Stimulated activated CD4-positive, alpha-beta T cell treated with anti-CD3 and anti-CD28 coated beads, Interleukin-1b, Interleukin-23, amount 100 ng/mL, for 1 hour (primary cell): ENCODE results near the gene WWOX.

Experiments used
- DNase-seq, 2 donors: peaks; one replicate each; pipeline ENCODE4 v3.0.0-alpha.2; 2020; ENCODE audit warnings: low read depth in 2 of 2

Gene WWOX

DNA sequence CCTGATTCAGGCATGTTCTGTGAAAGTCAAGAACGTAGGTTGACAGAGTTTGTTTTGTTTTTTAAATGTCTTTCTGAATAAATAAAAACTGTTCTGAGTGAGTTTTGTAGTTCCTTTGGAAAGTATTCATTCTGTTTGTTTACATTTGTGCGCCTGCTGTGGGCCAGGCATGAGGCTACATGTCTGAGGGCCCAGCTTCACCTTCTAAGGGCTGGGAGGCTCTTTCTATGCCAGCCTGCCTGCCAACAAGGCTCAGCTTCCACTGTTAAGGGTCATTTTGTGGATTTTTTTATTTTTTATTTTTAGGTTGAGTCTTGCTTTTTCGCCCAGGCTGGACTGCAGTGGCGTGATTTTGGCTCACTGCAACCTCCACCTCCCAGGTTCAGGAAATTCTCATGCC, 6.1 kb downstream of the WWOX start:
- DNase-seq: no peak

DNA sequence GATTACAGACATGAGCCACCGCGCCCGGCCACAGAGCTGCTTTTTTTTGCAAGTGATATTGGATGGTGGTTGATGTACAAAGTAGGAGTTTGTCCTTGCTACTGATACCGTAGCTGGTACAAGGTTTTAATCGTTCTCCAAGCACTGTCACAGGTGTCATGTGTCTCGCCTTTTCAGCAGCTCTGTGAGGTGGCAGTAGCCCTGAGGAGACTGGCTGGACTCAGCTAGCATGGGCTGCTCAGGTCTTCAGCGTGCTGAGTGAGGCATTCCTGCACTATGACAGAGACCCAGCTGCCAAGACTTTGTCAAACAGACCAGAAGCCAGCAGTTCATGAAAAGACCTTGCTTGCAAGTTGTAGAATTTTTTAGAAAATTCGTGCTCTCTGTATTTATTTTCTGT, 7.2 kb downstream of the WWOX start:
- DNase-seq: no peak

DNA sequence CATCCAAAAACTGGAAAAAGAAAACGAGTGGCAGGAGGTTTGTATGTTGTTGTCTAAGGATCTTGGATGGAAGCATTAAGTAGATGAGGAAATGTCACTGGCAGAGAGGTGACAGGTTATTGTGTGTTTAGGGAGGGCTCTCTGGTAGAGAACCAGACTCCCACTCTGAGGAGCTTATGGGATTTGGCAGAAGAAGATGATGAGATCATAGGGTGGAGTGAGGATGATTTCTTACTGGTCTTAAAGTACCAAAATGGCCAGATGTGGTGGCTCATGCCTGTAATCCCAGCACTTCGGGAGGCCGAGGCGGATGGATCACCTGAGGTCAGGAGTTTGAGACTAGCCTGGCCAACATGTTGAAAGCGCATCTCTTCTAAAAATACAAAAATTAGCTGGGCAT, 9.0 kb downstream of the WWOX start:
- DNase-seq: no peak

DNA sequence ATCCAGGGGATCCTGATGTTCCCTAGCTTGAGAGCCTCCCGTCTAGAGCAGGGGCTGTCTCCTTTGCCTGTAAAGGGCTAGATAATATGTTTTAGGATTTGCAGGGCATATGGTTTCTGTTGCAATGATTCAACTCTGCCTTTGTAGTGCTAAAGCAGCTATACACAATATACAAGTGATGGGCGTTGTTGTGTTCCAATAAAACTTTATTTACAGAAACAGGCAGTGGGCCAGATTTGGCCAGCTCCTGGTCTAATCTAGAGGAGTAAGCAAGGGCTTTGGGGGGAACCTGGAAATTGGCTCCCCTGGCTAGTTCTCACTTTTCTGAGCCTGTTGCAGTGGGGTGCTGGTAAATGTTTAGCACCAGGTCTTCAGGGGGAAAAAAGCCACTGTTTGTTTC, 13.8 kb downstream of the WWOX start:
- DNase-seq: no peak

DNA sequence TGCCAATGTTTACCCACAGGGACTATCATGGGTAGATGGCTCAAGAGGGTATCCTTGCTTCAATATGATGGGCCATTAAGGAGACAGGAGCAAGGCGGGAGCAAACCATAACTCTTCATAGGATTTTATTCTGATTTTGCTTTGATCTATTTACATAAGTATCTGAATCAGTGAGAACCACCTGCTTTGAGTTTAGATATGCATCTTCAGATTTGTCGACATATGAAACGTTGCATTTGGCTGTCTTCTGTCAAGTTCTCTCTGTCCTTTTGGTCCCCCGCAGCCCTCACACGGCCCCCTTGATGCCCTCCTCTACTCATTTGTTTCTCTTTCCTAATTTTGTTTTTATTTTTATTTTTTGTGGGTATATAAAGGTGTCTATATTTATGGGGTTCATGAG, 16.2 kb downstream of the WWOX start:
- DNase-seq: no peak

DNA sequence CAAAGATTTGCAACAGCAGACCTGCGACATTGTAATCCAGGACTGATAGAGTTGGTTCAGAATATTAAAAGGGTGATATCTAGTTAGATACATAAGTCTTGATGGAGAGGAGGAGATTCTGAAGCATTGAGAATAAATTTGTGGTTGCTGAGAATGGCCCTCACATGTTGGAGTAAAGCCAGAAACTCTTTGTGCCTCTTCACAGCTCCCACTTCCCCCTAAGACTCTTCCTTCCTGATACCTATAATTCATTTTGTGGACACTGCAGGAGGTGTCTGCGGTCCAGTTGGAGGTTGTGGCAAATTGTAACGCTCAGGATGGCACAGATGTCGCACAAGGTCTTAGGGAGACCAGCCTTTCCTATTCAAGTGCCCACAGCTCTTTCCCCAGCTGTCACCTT, 17.5 kb downstream of the WWOX start:
- DNase-seq: no peak

DNA sequence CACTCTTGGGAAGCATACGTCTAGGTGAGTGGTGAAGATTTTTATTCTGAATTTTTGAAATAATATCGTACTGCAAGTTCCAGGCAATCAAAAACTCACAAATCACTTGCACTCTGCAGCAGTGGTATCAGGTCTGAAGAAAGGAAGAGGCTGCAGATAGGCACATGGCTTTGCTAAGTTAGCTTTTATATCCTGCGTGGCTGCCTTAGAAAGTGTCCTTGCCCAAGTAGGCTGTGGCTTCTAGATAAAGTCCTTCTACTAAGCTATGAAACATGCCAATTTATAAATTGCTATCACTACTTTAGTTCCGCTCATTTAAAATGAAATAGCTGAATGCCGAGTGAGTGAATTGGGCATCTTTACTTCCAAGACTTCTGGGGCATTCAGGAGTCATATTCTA, 17.9 kb downstream of the WWOX start:
- DNase-seq: no peak

DNA sequence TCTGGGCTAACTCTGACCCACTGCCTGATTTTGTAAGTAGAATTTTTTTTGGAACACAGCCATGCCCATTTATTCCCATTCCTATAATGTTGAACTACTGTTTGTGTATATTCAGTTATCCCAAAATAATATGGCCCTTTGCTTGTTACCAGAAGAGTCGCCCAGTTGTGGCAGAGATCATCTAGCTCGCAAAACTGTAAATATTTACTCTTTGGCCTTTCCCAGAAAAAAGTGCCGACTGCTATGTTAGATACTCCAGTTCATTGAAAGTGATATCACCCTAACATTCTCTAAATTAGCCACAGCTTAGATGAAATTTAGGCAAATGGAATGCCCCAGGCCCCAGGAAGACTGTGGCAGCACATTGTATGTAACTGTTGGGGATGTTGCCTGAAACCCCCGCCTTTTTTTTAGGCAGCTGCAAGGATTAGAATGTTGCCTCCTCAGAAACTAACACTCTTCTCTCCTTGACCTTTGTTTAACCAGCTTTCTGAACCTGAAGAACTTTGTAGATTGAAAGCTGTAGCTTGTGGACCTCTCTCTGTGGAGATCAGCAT, 19.1 kb downstream of the WWOX start:
- DNase-seq: no peak

DNA sequence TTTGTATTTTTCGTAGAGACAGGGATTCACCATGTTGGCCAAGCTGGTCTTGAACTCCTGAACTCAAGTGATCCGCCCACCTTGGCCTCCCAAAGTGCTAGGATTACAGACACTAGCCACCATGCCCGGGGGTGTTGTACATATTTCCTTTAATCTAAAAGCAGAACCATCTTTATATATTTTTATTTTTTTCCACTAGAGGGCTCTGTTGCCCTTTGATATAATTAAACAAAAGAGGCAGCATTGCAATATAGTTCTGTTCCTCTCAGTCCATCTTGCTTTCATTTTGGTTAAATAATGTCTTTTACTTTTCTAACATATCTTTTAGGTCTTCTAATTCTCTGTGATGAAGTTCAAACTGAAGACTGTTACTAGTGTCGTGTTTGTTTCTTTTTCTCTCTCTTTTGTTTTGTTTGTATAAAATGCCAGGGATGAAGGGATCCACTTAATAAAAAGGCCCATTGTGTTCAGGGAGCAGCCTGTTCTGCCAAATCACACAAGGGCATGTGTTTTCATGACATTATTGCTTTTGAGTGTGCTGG, 23.4 kb downstream of the WWOX start:
- DNase-seq: no peak

DNA sequence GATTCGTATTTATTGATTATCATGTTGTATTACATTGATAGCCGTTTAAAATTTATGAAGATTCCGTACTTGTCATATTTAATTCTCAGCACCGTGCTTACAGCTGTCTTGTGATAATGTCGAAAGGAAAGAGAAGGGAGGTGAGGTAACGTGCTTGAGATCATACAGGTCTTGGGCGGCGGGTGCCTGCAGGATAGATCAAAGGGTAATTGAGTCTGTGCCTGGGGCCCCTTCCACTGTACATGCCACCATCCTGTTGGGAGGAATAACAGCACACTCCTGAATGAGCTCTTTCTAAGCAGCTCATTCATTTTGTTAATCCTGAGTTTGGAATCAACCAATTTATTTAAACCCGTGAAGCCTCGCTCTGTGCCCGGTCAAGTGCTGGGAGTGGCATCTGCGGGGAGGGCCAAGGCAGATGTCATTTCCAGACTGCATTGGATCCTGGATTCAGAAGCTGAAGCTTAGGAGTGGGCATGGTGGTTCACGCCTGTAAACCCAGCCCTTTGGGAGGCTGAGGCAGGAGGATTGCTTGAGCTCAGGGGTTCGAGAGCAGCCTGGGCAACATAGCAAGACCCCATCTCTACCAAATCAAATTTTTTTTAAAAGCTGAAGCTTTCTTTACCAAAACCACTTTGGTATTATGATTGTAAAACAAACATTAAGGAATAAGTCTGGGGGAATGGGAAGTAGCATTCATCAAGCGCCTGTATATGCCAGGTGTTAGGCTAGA, 25.8 kb downstream of the WWOX start:
- DNase-seq: no peak

DNA sequence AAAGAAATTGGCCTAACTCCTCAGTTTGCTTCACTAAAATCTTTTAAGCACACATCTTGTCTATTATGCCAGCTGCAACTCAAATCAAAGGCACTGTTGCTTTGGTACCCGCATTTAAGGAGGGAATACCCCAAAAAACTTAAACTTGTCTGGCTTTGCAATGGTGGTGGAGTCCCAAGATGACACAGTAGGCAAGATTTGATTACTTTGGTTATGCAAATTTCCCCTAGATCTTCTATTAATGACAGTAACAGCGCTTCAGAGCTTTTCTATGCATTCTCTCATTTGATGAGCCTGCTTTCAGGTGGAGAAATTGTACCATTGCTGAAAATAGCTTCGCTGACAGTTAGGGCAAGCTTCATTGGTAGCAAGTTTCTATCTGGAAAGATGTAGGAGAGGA, 27.2 kb downstream of the WWOX start:
- DNase-seq: no peak

DNA sequence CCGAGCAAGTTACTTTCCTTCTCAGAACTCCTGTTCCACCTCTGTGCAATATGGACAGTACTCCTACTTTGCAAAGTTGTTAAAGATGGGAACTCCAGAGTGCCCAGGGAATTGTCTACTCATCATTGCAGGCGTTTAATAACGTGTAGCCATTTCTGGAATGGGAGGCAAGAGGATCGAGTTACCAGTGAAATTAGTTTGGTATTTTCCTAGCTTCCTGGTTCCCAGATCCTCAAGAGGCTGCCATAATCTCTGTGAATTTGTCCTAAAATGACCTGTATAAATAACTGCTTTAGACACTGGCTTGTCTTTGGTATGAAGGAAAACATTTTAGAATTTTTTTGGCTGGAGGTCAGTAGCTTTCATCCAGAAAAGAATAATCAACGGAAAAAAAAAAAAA, 27.7 kb downstream of the WWOX start:
- no peak for DNase-seq

DNA sequence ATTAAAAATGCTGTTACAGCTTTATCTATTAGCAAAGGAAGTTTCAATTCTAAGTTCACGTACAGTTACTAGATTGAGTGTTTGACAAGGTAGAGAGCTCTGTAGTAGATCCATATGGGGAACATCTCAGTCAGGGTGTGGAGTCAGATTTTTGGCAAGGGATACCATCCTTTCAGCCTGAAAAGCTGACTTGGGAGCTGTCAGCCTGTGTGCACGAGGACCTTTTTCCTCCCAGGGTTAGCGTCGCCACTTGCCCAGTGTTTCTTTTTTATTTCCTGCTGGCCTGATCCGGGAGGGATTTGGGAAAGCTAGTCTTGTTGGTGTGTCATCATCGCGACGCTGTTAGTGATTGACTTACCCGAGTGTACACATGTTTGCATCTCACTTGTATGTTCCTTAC, 29.5 kb downstream of the WWOX start:
- no peak for DNase-seq

DNA sequence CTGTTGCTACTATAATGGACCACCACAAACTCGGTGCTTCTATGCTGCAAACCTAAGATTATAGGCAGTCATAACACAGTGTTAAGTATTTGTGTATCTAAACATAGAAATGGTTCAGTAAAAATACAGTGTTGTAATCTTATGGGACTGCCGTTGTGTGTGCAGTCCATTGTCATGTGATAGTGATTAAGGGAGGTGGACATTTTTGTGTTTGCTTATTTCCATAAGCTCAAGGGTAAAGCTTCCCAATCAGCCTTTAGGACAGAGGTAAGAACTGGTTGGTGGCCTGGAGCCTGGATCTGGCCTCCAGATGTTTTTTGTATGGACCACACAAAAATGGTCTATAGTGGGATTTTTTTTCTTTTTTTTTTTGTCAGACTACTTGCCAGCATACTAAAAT, 29.9 kb downstream of the WWOX start:
- DNase-seq: no peak

DNA sequence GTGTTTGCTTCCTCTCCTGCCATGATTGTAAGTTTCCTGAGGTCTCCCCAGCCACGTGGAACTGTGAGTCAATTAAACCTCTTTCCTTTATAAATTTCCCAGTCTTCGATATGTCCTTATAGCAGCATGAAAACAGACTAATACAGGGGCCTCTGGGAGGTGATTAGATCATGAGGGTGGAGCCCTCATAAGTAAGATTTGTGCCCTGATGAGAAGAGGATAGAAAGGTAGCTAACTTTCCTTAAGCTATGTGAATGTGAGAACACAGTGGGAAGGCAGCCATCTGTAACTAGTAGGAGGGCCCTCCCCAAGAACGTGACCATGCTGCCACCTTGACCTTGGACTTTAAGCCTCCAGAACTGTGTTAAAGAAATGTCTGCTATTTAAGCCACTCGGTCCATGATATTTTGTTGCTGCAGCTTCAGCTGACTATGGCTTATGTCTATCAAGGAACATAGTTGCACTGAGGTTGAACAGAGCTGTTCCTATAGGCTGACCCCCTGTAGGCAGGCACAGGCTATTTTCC, 30.7 kb downstream of the WWOX start:
- DNase-seq: no peak

DNA sequence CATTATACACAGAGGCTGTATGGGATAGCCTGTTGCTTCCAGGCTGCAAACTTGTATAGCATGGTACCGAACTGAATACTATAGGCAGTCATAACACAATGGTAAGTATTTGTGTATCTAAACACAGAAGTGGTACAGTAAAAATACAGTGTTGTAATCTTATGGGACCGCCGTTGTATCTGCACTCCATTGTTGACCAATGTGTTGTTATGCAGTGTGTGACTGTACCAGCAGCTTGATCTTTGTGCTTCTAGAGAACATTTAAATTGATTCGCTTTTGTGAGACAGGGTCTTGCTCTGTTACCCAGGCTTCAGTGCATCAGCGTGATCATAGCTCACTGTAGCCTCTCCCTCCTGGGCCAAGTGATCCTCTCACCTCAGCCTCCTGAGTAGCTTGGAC, 31.5 kb downstream of the WWOX start:
- no peak for DNase-seq

DNA sequence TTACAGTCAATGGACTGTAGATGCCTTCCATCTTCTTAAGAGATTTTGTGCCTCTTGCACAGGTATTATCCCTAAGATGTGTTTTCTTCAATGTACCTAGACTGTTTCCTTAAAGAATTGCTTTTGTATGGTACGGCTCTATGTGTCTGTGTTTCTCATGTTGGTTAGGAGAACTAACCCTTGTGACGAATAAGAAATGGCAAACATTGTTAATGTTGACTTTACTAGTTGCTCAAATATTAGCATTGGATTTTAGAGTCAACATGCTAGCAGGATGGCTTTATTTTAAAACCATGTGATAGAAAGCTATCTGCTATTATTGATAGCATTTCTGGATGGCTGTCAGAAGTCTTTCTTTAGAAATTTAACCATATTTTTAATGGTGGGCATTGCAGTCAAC, 34.5 kb downstream of the WWOX start:
- DNase-seq: no peak

DNA sequence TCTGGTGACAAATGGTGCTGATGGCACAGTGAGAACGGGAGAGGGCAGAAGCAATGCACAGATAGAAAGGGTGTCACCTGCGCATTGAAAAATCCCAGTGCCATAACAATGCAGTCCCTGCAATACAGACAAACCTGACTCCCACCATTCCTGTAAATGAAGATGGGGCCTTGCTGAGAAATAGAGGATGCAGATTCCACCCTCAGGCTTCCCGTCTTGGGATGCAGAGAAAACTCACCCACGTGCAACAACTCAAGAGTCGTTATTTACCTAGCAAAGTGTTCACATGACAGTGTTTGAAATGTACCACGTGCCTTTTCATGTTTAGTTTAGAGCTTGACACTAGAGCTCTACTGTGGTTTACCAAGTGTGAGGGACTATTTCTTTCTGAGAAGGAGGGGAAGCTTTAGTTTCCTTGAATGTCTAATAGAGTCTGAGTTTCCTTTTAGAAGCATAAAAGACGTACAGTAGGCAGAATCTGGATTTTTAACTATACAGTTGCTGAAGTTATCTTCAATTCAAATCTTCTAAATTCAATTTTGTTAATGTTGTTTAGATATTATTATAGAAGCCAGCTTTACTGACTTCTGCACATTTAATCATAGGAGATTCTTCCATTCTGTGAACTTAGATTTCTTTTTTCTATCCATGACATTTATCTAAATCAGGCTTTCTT, 35.6 kb downstream of the WWOX start:
- no peak for DNase-seq

DNA sequence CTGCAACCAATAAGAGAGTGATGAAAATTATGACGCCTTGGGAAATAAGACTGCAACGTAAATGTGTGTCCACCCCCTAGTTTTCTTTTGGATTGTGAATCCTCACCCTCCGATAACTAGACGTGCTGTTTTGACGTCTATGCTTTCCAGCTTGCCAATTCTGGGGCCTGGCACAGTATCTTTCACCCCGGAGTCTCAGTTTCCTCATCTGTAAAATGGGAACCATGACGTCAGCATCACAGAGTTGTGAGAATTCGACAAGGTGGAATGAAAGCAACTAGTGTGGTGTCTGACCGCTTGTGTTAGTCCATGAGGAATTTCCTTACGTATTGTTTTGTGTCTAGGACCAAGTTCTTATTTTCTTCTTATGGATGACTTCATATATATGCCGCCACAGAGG, 37.7 kb downstream of the WWOX start:
- no peak for DNase-seq

DNA sequence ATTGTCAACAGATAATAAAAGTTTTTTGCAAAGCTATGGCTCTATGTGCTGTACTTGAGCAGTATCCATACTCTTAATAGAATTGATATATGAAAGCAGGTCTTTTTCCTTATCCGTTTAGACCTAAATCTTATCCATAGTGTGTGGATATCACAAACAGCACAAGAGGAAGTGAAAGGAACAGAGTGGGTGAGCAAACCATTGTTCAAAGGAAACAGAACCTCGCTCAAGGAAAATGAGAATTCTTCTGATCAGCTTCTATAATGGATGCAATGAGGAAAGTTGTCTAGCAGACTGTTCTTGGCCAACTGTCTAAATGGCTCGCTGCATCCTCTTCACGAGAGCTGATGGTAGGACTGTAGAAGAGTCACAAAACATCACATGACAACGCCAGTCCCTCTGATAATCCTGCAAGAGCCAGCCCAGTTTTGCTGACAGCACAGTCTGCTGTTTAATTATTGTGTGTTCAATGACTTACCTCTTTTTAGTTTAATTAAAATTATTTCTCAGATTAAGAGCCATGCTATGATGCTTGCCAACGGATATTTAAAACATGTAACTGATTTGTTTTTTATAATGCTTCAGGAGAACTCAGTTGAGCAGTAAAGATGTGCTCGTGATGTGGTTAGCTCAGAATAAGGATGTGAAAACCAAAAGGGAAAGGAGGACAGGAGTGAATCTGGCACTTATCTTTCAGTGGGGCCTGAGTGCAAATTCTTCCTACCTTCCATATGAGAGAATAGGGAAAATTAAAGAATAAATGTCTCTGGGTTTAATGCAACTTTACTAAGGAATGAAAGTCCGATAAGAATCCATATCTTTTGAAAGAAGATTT, 38.5 kb downstream of the WWOX start:
- DNase-seq: no peak

DNA sequence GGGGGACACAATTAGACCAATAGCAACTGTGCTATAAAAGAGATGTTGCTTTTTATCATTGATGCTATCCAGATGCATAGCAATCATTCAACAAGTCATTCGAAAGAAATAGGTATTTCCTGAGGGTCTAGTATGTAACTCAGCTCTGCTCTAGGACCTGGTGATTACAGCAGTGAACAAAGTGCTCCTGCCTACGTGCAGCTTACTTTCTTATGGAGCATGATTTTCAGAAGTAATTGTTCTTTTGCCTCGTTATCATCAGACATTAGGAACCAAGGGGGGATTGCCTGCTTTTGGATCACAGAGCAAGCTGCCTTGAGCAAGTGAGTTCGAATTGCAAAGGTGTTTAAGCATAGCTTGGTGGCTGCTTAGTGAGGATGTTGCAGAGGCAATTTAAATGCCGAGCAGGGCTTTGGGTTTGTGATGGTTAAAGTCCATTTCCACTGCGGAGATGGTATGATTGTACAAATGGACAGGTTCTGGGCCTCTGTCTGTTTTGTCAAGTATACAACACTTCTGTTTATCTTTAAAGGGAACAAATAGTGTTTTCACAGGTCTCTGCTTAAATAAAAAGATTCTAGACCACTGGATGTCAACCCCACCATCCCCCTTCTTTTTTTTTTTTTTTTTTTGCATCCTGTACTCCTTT, 41.5 kb downstream of the WWOX start:
- DNase-seq: no peak

DNA sequence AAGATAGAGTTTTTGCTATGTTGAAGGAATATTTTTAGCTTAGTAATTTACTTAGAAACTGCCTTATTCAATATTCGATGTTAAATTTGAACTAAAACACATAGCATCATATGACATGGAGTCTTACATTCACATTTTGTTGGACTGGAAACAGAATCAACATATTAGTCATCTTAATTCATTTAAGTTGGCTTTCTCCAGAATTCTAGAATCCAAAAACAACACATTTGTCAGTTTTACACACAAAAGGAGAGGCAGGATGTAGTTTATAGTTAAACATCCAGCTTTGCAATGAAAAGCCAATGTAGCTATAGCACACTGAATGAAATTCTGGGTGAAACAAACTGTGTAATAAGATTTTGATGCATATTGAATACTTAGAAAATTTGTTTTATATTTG, 43.3 kb downstream of the WWOX start:
- no peak for DNase-seq
